MM.1S (cell line): ENCODE results near the gene KIAA1958.

Experiments used
- DNase-seq: peaks from one replicate; pipeline ENCODE4 v3.0.0-alpha.2; 2015
- H2AFZ ChIP-seq: fragments of 300-600 bp; sonication (generic); 2 replicates; pipeline ENCODE4 v1.6.0; 2016; ENCODE audit warnings: antibody characterized with exemption, low read length
- H3F3A ChIP-seq: fragments of 300-600 bp; sonication (generic); 2 replicates; pipeline ENCODE4 v1.6.1; 2016; ENCODE audit warnings: mild to moderate bottlenecking, antibody characterized with exemption, low read length, moderate library complexity, mixed read lengths; ENCODE audit not compliant: insufficient read depth
- H3K27ac ChIP-seq: fragments of 300-600 bp; sonication (generic); 2 replicates; pipeline ENCODE4 v1.5.1; 2016; ENCODE audit warnings: mild to moderate bottlenecking, low read length
- H3K27me3 ChIP-seq: fragments of 300-600 bp; sonication (generic); replicated peaks from 2 replicates; pipeline ENCODE4 v1.6.0; 2016; ENCODE audit warnings: low read length; ENCODE audit not compliant: insufficient read depth
- H3K36me3 ChIP-seq: fragments of 300-600 bp; sonication (generic); replicated peaks from 2 replicates; pipeline ENCODE4 v1.6.1; 2016; ENCODE audit warnings: mild to moderate bottlenecking, low read length, mixed read lengths; ENCODE audit not compliant: insufficient read depth
- H3K4me1 ChIP-seq: fragments of 300-600 bp; sonication (generic); 2 replicates; pipeline ENCODE4 v1.6.1; 2016; ENCODE audit warnings: low read length, mixed read lengths
- H3K4me2 ChIP-seq: fragments of 300-600 bp; sonication (generic); 2 replicates; pipeline ENCODE4 v1.6.0; 2016; ENCODE audit warnings: low read depth, low read length
- H3K4me3 ChIP-seq: fragments of 300-600 bp; sonication (generic); 2 replicates; pipeline ENCODE4 v1.5.1; 2016; ENCODE audit warnings: low read length, mixed read lengths
- H3K79me2 ChIP-seq: fragments of 300-600 bp; sonication (generic); 2 replicates; pipeline ENCODE4 v1.6.1; 2016; ENCODE audit warnings: mixed run types, low read length, mixed read lengths
- H3K9ac ChIP-seq: fragments of 300-600 bp; sonication (generic); 2 replicates; pipeline ENCODE4 v1.6.1; 2016; ENCODE audit warnings: low read length, mixed read lengths
- H3K9me2 ChIP-seq: fragments of 300-600 bp; sonication (generic); replicated peaks from 2 replicates; pipeline ENCODE4 v1.6.1; 2016; ENCODE audit warnings: mild to moderate bottlenecking, low read length, mixed read lengths; ENCODE audit not compliant: insufficient read depth
- H3K9me3 ChIP-seq: fragments of 300-600 bp; sonication (generic); replicated peaks from 2 replicates; pipeline ENCODE4 v1.6.1; 2016; ENCODE audit warnings: mild to moderate bottlenecking, low read length, mixed read lengths; ENCODE audit not compliant: insufficient read depth
- H4K20me1 ChIP-seq: fragments of 300-600 bp; sonication (generic); 2 replicates; pipeline ENCODE4 v1.6.1; 2016; ENCODE audit warnings: mild to moderate bottlenecking, low read length, moderate library complexity, mixed read lengths; ENCODE audit not compliant: insufficient read depth
- CTCF ChIP-seq: fragments of 300-600 bp; sonication (generic); IDR thresholded peaks from 2 replicates; pipeline ENCODE4 v1.5.1; 2016; ENCODE audit warnings: antibody characterized with exemption, low read length, mixed read lengths
- EZH2 ChIP-seq: fragments of 300-600 bp; sonication (generic); optimal IDR thresholded peaks from 2 replicates; pipeline ENCODE3; 2017; ENCODE audit warnings: low read depth, mild to moderate bottlenecking, antibody characterized with exemption, low read length, mixed read lengths
- EZH2phosphoT487 ChIP-seq: fragments of 300-600 bp; sonication (generic); IDR thresholded peaks from 2 replicates; pipeline ENCODE4 v1.6.1; 2018; ENCODE audit warnings: antibody characterized with exemption, low read length

Gene KIAA1958

GRCh38 chr9:112531666-112532282 is 45.1 kb downstream of the KIAA1958 start:
- Histone ChIP-seq H3K9ac (no peak overlapping the region), H3K4me2 (no peak overlapping the region), H3K9me3 (no peaks in the 10 kb centered on the region), H3K9me2 (no peaks in the 10 kb centered on the region), H3K36me3 (no peaks in the 10 kb centered on the region), H3K27ac (no peak overlapping the region), H3K79me2 (no peaks in the 10 kb centered on the region), H3K4me1 (no peaks in the 10 kb centered on the region), H3K4me3 (no peak overlapping the region), H2AFZ (no peak overlapping the region), H3K27me3 (no peaks in the 10 kb centered on the region), H3F3A (no peaks in the 10 kb centered on the region), H4K20me1 (no peaks in the 10 kb centered on the region)
- no peak for TF ChIP-seq EZH2phosphoT487
- no peak for TF ChIP-seq EZH2
- TF ChIP-seq CTCF, result no peak
- no peak for DNase-seq

- Histone ChIP-seq H3K9me3 (no peaks in the 10 kb centered on the region), H3K36me3 (no peaks in the 10 kb centered on the region), H2AFZ (no peak overlapping the region), H4K20me1 (no peaks in the 10 kb centered on the region), H3K4me3 (no peak overlapping the region), H3K4me1 (no peaks in the 10 kb centered on the region), H3K27ac (no peak overlapping the region), H3K27me3 (no peaks in the 10 kb centered on the region), H3K9ac (no peak overlapping the region), H3K9me2 (no peaks in the 10 kb centered on the region), H3K4me2 (no peak overlapping the region), H3F3A (no peaks in the 10 kb centered on the region), H3K79me2 (no peaks in the 10 kb centered on the region)
- DNase-seq, result no peak
- TF ChIP-seq CTCF (no peak), EZH2phosphoT487 (no peak), EZH2 (no peak)
Observed at GRCh38 chr9:112532427-112532826, 45.8 kb downstream of the KIAA1958 start.

GRCh38 chr9:112533660-112534059 is 47.0 kb downstream of the KIAA1958 start:
- Histone ChIP-seq H3K4me2 (no peak overlapping the region), H2AFZ (no peak overlapping the region), H3K79me2 (no peaks in the 10 kb centered on the region), H3F3A (no peaks in the 10 kb centered on the region), H3K9me3 (no peaks in the 10 kb centered on the region), H3K9me2 (no peaks in the 10 kb centered on the region), H3K36me3 (no peaks in the 10 kb centered on the region), H3K9ac (no peak overlapping the region), H3K27me3 (no peaks in the 10 kb centered on the region), H3K4me1 (no peaks in the 10 kb centered on the region), H3K27ac (no peak overlapping the region), H4K20me1 (no peaks in the 10 kb centered on the region), H3K4me3 (no peak overlapping the region)
- TF ChIP-seq EZH2phosphoT487 (no peak), EZH2 (no peak), CTCF (no peak)
- no peak for DNase-seq
